Stimulated activated CD4-positive, alpha-beta T cell treated with anti-CD3 and anti-CD28 coated beads, Interleukin-4, amount 100 ng/mL, for 48 hours (primary cell): ENCODE measurements around the gene STARD13.

Source experiments
- DNase-seq, 2 donors: peaks; one replicate each; pipeline ENCODE4 v3.0.0-alpha.2; 2020; ENCODE audit warnings: low read depth in 2 of 2

STARD13 gene

GRCh38 chr13:33112766-33113165 is 172.8 kb downstream of the STARD13 start:
- no peak for DNase-seq

GRCh38 chr13:33111414-33112110 is 174.0 kb downstream of the STARD13 start:
- no peak for DNase-seq

DNA sequence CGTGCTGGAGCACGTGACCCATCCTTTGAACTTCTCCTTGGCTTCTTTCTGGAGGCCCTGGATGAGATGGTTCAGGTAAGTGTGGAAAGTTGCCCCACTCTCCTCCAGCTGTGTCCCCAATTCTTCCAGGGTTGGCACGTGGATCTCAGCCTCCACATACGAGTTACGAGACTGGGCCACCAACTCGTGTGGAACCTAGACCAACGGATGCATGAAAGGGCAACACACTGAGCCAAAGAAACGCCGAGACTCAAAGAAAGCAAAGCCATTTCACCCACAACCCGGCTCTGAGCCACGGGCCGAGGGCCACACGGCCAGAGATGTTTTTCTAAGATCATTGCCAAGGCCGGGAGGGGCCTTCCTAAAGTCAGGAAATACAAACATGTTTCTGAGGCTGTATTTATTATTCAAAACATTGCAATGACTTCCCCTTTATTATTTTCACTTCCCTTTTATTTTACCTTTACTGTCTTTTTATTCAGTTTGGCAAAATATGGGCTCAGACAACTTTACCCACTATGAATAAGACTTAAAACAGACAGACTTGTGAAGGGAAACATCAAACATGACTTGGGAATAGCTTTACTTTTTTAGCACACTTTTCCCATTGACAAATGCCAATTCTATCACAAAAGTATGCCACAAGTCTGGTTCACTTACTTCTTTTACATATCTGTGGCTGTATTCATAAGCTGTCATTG is 174.7 kb downstream of the STARD13 start:
- no peak for DNase-seq

GRCh38 chr13:33110386-33110712 is 175.2 kb downstream of the STARD13 start:
- no peak for DNase-seq

GRCh38 chr13:33109801-33110200 is 175.8 kb downstream of the STARD13 start:
- no peak for DNase-seq

DNA sequence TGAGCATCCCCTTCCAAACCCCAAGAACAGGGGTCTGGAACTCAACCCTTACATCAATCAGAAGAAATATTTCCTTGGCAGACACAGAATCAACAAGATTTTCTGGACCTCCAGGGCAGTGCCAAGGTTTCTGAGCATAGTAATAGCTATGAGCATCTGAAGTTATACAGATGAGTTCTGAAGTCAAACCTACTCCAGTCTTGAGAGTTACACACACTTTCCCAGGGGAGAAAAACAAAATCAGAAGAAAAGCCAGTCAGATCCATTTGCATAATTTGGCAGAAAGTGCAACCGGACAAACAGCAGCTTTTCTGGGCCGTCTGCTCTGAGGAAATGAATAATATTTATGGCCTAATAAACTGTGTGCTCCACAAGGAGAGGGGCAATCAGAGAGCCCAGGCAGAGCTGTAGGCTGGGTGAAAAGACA is 176.3 kb downstream of the STARD13 start:
- no peak for DNase-seq

DNA sequence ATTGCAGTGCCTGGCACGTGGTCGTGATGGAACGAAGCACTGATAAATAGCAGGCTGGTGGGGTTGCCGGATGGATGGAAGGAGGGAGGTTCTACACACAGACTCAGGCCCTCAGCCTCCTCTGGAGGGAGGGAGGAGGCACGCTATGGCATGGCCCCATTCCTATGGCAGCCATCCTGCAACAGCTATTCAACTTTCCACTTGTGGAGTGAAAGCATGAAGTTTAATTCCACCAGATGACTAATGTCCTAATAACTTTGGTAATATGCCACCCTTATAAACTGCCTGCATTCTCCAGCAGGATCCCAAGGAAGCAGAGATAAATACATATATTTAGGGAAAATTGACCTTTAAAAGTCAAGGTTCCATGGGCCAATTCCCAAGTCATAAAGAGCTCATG is 176.9 kb downstream of the STARD13 start:
- DNase-seq = no peak

GRCh38 chr13:33107361-33107760 is 178.2 kb downstream of the STARD13 start:
- DNase-seq = no peak

DNA sequence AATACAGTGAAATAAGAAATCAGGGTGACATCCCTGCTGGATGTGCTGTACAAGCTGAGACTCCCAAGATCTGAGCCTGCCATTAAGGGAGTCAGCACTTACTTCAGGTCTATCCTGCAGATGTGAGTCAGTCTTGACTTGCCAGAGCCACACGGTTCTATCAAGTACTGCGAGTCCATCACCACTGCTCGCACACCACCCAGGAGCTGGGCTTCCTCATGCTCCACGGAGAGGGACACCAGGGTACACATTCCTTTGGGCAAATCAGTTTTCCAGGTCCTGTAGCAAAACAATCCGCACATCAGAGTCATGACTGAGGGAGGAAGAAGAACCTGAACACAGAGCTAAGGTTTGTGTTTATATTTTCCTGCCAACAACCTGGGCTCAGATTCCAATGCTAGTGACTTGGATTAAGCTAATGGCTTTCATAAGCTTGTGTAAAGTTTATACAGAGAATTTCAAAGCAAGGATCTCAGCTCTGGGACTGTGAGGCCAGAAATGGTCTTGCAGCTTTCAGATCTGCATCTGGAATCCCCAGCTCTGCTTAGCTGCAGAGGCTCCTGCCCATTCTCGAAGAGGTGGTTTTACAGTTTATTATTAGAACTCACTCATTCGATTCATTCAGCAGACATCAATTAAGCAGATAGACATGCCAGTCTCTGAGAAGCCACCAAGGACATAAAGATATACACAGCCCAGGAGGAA is 178.7 kb downstream of the STARD13 start:
- no peak for DNase-seq

- no peak for DNase-seq
Observed at GRCh38 chr13:33105387-33106005, 180.1 kb downstream of the STARD13 start.

DNA sequence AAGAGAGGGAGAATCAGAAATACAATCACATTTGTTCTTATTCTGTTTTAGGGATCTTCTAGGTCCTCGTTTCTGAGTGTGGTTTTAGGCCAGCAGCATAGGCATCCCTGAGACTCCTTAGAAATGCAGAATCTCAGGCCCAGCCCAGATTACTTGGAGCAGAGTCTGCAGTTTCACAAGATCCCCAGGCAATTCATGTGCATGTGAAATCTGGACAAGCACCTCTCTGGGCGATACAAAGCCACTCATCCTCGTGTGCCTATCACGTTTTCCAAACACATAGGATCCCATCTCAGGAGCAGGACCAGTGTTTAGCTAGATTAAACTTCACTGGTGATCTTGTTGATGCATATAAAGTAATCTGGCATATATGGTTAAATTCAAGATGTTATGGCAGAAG is 182.1 kb downstream of the STARD13 start:
- no peak for DNase-seq

- DNase-seq = no peak
Observed at GRCh38 chr13:33101835-33102234, 183.7 kb downstream of the STARD13 start.

DNA sequence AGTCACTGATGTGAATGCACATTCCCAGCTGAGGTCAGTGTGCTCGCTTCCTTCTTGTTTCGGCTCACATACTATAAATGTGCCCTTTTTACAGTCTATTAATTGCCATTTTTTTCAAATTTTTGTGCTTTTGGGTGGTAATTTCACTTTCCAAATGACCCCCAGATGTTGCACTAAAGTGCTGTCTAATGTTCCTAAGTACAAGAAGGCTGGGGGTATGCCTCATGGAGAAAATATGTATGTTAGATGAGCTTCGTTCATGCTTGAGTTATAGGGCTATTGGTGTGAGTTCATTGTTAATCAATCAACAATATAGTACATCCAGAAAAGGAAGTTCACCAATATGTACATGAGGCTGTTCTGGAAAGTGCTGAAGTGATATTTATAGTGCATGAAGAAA is 184.7 kb downstream of the STARD13 start:
- no peak for DNase-seq

DNA sequence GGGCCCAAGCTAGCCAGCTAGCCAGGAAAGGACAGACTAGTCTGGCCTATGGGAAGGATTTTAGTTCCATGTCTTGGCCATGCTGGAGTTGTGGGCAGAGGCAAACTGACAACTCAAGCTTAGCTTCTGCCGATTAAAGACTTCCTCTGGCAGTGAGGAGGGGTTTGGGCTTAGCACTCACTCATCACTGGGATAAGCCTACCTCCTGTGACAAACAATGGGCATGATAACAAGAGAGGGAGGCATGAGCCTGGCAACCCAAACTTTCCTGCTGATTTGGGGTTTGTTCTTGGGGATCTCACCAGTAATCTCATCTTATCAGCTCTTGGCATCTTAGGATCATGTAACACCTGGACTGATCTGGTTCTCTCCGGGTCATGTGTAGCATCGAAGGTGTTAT is 185.7 kb downstream of the STARD13 start:
- DNase-seq = no peak

- no peak for DNase-seq
Observed at GRCh38 chr13:33096886-33097605, 188.5 kb downstream of the STARD13 start.

DNA sequence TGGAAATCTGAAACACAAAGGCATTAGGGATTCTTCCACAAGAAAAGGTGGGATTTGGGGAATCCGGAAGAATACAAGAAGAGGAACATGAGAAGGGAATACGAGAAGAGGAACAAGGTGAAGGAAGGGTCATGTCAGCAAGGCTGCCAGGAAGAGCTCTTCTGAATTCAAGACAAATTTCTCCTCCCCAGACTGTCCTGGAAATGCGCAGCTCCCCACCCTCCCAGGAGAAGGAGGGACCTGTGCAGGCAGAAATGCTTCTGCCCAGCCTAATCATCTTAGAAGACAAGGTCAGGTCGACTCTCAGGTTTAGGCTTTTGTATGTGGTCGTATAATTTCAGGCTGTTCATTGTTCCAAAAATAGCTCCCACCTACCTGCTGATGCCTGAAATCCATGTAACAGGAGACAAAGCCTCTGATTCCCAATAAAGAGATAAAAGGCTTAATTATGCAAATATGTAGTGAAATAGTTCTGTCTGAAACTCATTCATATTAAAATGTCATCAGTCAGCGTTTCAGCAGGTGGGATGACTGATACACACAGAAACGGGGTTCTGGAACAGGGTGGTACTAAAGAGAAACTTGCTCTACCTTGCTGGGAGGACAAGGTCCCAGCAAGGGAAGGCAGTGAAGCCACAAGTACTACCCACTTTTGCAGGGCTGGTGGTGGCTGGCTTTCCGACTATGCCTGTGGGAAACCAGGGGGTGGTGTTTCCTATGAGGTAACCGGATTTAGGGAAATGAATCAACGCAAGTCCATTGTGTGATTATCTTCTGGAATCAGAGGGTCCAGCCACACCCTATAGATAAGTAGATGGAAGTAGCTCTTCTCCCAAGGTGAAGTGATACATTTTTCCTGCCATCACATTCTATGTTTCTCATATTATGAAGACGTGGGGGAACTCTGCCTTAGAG is 193.2 kb downstream of the STARD13 start:
- DNase-seq = no peak

DNA sequence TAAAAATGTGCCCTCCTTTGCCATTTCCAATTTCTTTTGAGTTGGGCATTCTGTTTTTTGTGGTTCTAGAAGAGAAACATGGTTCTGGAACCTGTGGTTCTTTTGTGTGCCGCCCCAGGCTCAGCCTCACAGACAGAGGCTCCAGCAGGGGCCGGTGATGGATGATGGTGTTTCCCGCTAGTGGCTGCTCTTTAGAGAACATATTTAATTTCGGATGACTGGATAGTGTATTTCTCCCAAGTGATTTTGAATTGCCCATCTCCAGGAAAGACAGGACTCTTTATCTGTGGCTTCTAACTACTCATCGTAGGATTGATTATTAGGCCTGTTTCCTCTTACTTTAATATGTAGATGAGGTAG is 194.2 kb downstream of the STARD13 start:
- no peak for DNase-seq

DNA sequence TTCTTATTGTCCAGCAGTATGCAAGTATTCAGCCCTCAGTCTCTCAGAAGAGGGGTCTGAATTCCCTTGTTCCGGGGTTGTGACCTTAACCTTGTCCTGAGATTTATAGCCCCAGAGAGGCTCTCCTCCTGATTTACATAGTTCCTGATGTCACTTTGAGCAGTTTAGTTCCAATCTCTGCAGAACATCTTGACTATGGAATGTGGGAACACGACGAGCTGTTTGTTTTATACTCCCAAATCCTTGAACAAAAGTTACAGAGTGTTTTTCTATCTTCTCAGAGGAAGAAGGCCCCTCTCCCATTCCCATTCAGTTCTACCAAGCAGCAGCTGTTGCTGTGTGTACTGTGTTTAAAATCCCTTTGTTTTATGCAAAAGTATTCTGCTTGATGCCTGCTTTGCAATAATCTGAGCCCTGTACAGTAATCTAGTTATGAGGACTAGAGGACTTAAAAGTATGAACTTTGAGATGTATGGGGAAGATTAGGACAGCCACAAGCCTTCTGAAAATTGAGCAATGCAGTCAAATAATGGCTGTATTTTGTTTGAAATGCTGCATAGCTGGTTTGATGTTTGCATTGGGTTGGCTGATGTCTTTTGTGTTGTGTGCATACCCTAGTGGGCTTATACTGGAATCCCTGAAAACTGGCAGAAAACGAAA is 194.7 kb downstream of the STARD13 start:
- no peak for DNase-seq

- DNase-seq = no peak
Observed at GRCh38 chr13:33089311-33089710, 196.2 kb downstream of the STARD13 start.

GRCh38 chr13:33087790-33088189 is 197.8 kb downstream of the STARD13 start:
- DNase-seq = no peak
